Osteocyte (in vitro differentiated cells): ENCODE measurements around the gene TMEM132C. TPM values are rescaled to one million over a fixed set of nuclear protein-coding genes. Genes with fewer than 3 reads are reported as not detected.

Source experiments
- DNase-seq: peaks from one replicate; pipeline ENCODE4 v3.0.0; 2021; ENCODE audit warnings: mixed read lengths; ENCODE audit not compliant: unreplicated experiment; ENCODE audit errors: extremely low spot score
- H3K27ac Mint-ChIP-seq: one replicate; pipeline ENCODE4 v1.8.0; 2021; ENCODE audit warnings: mild to moderate bottlenecking, mixed read lengths; ENCODE audit not compliant: unreplicated experiment
- H3K27me3 Mint-ChIP-seq: one replicate; pipeline ENCODE4 v1.8.0; 2021; ENCODE audit warnings: mixed read lengths; ENCODE audit not compliant: unreplicated experiment
- H3K36me3 Mint-ChIP-seq: one replicate; pipeline ENCODE4 v1.8.0; 2021; ENCODE audit warnings: mixed read lengths; ENCODE audit not compliant: unreplicated experiment
- H3K4me1 Mint-ChIP-seq: one replicate; pipeline ENCODE4 v1.8.0; 2021; ENCODE audit warnings: mixed read lengths; ENCODE audit not compliant: unreplicated experiment
- H3K4me3 Mint-ChIP-seq: one replicate; pipeline ENCODE4 v1.8.0; 2021; ENCODE audit warnings: mild to moderate bottlenecking, moderate library complexity, mixed read lengths; ENCODE audit not compliant: unreplicated experiment
- H3K9me3 Mint-ChIP-seq: one replicate; pipeline ENCODE4 v1.8.0; 2021; ENCODE audit warnings: mixed read lengths; ENCODE audit not compliant: unreplicated experiment
- CTCF ChIP-seq: fragments of 200-600 bp; sonication (generic); IDR thresholded peaks from 2 replicates; pipeline ENCODE4 v1.5.0; 2021; ENCODE audit warnings: antibody characterized with exemption, mild to moderate bottlenecking, moderate library complexity
- total RNA-seq: library from RNA; stranded (reverse); gene quantifications from 2 replicates; pipeline ENCODE4 v1.2.1, GENCODE V29; 2021

TMEM132C gene
- total RNA-seq, 1 donor from 2014 or later, result not detected

- no peak overlapping the region for H3K4me3 Mint-ChIP-seq
- H3K27ac Mint-ChIP-seq, result no peak overlapping the region
- no peaks in the 10 kb centered on the region for H3K36me3 Mint-ChIP-seq
- DNase-seq, result no peak
- H3K4me1 Mint-ChIP-seq, result no peaks in the 10 kb centered on the region
- H3K27me3 Mint-ChIP-seq, result no peaks in the 10 kb centered on the region
- no peak for TF ChIP-seq CTCF
- H3K9me3 Mint-ChIP-seq, result peaks cover 39% of the 10 kb centered on the region
Measured at GRCh38 chr12:128705140-128705539, 438.2 kb downstream of the TMEM132C start.

- TF ChIP-seq CTCF, result no peak
Measured at GRCh38 chr12:128707488-128707887, 440.5 kb downstream of the TMEM132C start.

GRCh38 chr12:128708789-128709188, 441.8 kb downstream of the TMEM132C start:
- no peak overlapping the region for H3K4me3 Mint-ChIP-seq
- no peaks in the 10 kb centered on the region for H3K36me3 Mint-ChIP-seq
- H3K4me1 Mint-ChIP-seq, result no peaks in the 10 kb centered on the region
- DNase-seq, result no peak
- H3K27me3 Mint-ChIP-seq, result no peaks in the 10 kb centered on the region
- H3K9me3 Mint-ChIP-seq, result peaks cover 25% of the 10 kb centered on the region
- no peak overlapping the region for H3K27ac Mint-ChIP-seq
- TF ChIP-seq CTCF, result no peak

More at GRCh38 chr12:128707488-128707887, 440.5 kb downstream of the TMEM132C start:
- DNase-seq, result no peak
- H3K4me1 Mint-ChIP-seq, result no peaks in the 10 kb centered on the region
- H3K27me3 Mint-ChIP-seq, result no peaks in the 10 kb centered on the region
- H3K4me3 Mint-ChIP-seq, result no peak overlapping the region
- peaks cover 26% of the 10 kb centered on the region for H3K9me3 Mint-ChIP-seq
- H3K36me3 Mint-ChIP-seq, result no peaks in the 10 kb centered on the region
- no peak overlapping the region for H3K27ac Mint-ChIP-seq

- no peak overlapping the region for H3K27ac Mint-ChIP-seq
Measured at GRCh38 chr12:128709660-128710059, 442.7 kb downstream of the TMEM132C start.

GRCh38 chr12:128711486-128711885, 444.5 kb downstream of the TMEM132C start:
- Mint-ChIP-seq H3K36me3 (no peaks in the 10 kb centered on the region), H3K9me3 (peaks cover 35% of the 10 kb centered on the region), H3K4me3 (no peak overlapping the region), H3K4me1 (no peaks in the 10 kb centered on the region), H3K27me3 (no peaks in the 10 kb centered on the region), H3K27ac (no peak overlapping the region)
- no peak for DNase-seq
- no peak for TF ChIP-seq CTCF

More at GRCh38 chr12:128709660-128710059, 442.7 kb downstream of the TMEM132C start:
- peaks cover 28% of the 10 kb centered on the region for H3K9me3 Mint-ChIP-seq
- no peak overlapping the region for H3K4me3 Mint-ChIP-seq
- TF ChIP-seq CTCF, result no peak
- H3K27me3 Mint-ChIP-seq, result no peaks in the 10 kb centered on the region
- DNase-seq, result no peak
- no peaks in the 10 kb centered on the region for H3K4me1 Mint-ChIP-seq
- H3K36me3 Mint-ChIP-seq, result no peaks in the 10 kb centered on the region
